Stimulated activated naive CD4-positive, alpha-beta T cell treated with Interleukin-2 at 50 U/mL for 16 hours (primary cell): ENCODE measurements around the gene CD69.
"Not testable (repeated sequence)": the region's sequence is repeated elsewhere in the genome, so short reads cannot be mapped to it uniquely, and the experiment has no call there.

ENCODE experiments used
- DNase-seq: peaks from one replicate; lab custom pipeline; 2025; lab: John Stamatoyannopoulos, UW

The CD69 gene

GRCh38 chr12:9718968-9719367 is 41.7 kb downstream of the CD69 start:
- no peak for DNase-seq

- no peak for DNase-seq
These were observed 43.4 kb downstream of the CD69 start for GRCh38 chr12:9717070-9717925.

DNA sequence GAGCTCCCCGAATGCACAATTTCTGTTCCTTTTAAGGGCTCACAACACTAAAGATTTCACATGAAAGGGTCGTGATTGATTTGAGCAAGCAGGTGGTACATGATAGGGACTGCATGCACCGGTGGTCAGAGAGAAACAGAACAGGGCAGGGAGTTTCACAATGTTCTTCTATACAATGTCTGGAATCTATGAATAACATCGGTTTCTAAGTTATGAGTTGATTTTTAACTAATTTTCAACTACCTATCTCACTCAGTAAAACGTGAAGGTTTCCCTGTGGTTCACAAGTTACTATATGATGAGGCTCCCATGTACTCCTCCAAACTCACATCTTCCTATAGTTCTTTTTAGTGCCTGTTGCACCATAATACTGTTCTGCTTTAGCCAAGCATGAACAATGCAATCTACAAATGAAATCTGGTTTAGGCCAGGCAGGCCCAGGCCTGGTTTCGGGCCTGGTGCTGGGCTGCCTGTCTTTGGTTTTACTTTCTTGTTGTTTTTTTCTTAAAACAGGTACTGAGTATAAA is 47.6 kb downstream of the CD69 start:
- DNase-seq: not testable (repeated sequence)

- DNase-seq: no peak
These were observed 49.0 kb downstream of the CD69 start for GRCh38 chr12:9711664-9712063.

DNA sequence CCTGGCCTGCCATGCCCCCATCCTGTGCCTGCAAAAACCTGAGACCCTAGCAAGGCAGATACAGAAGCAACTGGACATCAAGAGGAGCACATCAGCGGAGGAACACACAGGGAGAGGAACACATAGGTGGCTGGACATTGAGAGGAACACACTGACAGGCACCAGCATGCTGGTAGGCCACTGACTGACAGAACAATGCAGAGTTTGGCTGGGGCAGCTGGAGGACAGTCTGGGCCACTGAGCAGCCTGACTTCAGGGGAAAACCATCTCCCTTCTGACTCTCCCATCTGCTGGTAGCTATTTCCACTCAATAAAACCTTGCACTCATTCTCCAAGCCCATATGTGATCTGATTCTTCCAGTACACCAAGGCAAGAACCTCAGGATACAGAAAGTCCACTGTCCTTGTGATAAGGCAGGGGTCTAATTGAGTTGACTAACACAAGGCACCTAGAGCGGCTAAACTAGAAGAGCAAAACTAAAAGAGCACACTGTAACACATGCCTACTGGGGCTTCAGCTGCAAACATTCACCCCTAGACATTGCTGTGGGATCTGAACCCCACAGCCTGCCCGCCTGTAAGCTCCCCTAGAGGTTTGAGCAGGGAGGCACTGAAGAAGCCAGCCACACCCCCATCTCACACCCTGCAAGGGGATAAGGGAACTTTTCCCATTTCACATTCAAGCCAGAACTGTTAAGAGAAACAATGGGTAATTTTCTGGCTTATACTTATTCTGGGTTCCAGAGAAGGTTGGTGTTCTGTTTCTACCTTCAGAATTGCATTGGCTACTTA is 49.9 kb downstream of the CD69 start:
- no peak for DNase-seq

DNA sequence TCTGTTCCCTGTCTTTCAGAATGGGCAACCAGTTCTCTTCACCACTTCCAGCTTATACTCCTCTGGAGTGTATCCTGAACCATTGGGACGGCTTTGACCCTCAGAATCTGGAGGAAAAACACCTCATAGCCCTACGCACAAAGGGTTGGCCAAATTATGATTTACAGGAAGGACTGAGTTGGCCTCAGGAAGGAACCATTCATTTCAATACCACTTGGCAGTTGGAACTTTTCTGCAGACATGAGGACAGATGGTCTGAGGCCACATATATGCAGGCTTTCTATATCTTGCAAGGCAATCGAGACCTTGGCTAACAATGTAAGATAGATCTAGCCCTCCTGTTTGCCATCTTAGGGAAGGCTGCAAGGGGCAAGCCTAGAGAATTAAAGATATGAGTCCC is 51.8 kb downstream of the CD69 start:
- DNase-seq: no peak

DNA sequence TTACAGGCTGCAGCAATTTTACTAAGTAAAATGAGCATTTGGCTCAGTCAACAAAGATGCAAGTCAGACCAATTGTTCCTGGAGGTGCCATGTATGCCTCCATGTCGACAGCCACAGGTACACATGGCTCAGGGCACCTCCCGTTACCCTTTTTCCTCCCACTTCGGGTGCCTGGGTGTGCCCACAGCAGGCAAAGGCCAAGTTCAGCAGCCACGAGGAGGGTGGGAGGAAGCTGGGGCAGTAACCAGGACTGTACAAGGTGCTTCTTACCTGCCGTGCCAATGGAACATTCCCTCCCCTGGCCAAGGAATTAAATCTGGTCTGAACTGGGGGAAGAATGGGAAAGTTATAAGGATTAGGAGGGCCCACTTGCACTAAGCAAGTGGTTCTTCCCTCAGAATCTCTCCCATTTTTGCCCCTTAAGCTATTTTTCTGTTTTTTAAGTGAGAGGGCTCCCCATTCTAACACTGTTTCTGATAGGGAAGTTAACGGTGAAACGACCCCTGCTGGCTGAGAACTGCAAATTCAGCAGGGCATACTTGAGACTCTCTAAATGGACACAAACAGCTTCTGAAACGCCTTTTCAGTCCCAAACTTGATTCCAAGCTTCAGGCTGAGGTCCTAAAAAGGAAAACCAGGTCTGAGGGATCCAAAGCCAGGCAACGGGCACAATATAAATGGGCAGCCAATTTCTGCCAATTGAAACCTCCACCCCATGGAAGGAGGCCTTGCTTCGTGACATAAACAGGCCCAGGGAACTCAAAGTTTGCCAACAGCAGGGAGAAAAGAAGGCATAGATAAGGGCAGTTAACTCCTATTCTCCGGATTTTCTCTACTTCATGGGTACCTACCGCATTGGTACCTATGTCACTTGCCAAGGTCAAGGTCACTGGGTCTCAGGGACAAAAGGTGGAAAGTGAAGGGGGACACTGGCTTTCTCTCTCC is 52.6 kb downstream of the CD69 start:
- DNase-seq: peak; percentile 55

DNA sequence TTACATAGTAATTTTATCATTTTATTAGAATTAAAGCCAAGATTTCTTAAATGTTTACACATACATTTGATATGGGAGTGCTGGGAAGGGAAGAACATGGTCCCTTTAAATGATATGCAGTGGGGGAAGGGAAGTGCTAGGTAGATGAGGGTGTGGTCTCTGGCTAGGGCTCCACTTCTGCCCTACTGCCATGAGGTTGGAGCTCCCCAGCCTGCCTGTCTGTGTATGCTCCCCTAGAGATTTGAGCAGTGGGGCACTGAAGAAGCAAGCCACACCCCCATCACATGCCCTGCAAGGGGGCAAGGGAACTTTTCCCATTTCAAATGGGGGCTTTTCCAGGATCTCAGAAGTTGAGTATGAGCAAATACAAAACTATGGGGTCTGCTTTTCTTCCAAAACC is 53.3 kb downstream of the CD69 start:
- DNase-seq: no peak

- DNase-seq: no peak
These were observed 54.5 kb downstream of the CD69 start for GRCh38 chr12:9706086-9706685.

- DNase-seq: not testable (repeated sequence)
These were observed 56.1 kb downstream of the CD69 start for GRCh38 chr12:9704561-9704960.
